NCI-H748 (cell line): ENCODE results near the gene SLC48A1.

Experiments
- DNase-seq: peaks from one replicate; lab custom pipeline; 2025; ENCODE audit not compliant: unreplicated experiment; lab: John Stamatoyannopoulos, UW

SLC48A1 gene

GRCh38 chr12:47821346-47821706, 48.3 kb downstream of the SLC48A1 start:
- no peak for DNase-seq

GRCh38 chr12:47822401-47822800, 49.4 kb downstream of the SLC48A1 start:
- DNase-seq: no peak

- no peak for DNase-seq
Observed at GRCh38 chr12:47822863-47823262, 49.8 kb downstream of the SLC48A1 start.

GRCh38 chr12:47823422-47824086, 50.5 kb downstream of the SLC48A1 start:
- no peak for DNase-seq

GRCh38 chr12:47824198-47824597, 51.2 kb downstream of the SLC48A1 start:
- DNase-seq: no peak

GRCh38 chr12:47824635-47825034, 51.6 kb downstream of the SLC48A1 start:
- no peak for DNase-seq

- no peak for DNase-seq
Observed at GRCh38 chr12:47825173-47825639, 52.2 kb downstream of the SLC48A1 start.

GRCh38 chr12:47828008-47828975, 55.3 kb downstream of the SLC48A1 start:
- no peak for DNase-seq

- no peak for DNase-seq
Observed at GRCh38 chr12:47828976-47829482, 56.0 kb downstream of the SLC48A1 start.

- no peak for DNase-seq
Observed at GRCh38 chr12:47829584-47829983, 56.5 kb downstream of the SLC48A1 start.
